ENCODE results near the gene GLT1D1.

DNA sequence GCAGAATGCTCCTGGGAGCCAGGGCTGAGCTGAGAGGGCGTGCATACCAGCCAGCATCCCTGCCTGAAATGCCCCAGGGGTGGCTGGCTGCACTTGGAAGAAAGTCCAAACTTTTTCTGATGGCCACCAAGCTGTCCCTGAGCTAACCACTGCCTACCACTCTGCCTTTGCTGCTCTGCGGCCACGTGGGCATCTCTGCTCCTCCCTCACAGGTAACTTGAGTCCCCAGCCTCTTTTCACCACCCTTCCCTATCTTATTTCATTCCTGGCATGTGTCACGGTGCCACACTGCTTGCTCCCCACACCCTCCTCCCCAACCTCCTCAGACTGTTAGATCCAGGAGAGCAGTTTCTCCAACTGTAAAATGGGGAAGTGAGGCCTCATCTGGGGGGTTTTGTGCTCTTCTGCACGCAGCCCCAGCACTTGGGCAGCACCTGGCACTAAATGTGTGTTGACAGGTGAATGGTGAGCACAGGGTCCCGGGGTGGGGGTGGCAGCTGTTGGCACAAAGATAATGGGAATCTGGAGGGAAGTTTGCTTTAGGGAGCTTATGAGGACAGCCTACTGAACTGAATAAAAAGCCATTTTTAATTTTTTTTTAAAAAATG is 113.0 kb downstream of the GLT1D1 start:
- TF ChIP-seq, protein P1, sequence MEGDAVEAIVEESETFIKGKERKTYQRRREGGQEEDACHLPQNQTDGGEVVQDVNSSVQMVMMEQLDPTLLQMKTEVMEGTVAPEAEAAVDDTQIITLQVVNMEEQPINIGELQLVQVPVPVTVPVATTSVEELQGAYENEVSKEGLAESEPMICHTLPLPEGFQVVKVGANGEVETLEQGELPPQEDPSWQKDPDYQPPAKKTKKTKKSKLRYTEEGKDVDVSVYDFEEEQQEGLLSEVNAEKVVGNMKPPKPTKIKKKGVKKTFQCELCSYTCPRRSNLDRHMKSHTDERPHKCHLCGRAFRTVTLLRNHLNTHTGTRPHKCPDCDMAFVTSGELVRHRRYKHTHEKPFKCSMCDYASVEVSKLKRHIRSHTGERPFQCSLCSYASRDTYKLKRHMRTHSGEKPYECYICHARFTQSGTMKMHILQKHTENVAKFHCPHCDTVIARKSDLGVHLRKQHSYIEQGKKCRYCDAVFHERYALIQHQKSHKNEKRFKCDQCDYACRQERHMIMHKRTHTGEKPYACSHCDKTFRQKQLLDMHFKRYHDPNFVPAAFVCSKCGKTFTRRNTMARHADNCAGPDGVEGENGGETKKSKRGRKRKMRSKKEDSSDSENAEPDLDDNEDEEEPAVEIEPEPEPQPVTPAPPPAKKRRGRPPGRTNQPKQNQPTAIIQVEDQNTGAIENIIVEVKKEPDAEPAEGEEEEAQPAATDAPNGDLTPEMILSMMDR (conservative IDR thresholded peaks at IDR 0.05; ENCODE audit: low read depth in 2 of 2) = no peak
- TF ChIP-seq POLR2AphosphoS5 (IDR thresholded peaks at IDR 0.05; ENCODE audit: low read depth) (no peak), STAT1 (IDR thresholded peaks at IDR 0.05; ENCODE audit: unreplicated experiment) (no peak), ZNF331 (CRISPR knock-in tag; IDR thresholded peaks at IDR 0.05; ENCODE audit: low read depth) (no peak), JUNB (IDR thresholded peaks at IDR 0.05; ENCODE audit: unreplicated experiment) (no peak), EZH2 (IDR thresholded peaks at IDR 0.05; ENCODE audit: low read depth, unreplicated experiment) (no peak), EZH2phosphoT487 (IDR thresholded peaks at IDR 0.05; ENCODE audit: unreplicated experiment) (no peak), NANOG (IDR thresholded peaks at IDR 0.05; ENCODE audit: borderline replicate concordance) (no peak)
- TF ChIP-seq, protein P2, sequence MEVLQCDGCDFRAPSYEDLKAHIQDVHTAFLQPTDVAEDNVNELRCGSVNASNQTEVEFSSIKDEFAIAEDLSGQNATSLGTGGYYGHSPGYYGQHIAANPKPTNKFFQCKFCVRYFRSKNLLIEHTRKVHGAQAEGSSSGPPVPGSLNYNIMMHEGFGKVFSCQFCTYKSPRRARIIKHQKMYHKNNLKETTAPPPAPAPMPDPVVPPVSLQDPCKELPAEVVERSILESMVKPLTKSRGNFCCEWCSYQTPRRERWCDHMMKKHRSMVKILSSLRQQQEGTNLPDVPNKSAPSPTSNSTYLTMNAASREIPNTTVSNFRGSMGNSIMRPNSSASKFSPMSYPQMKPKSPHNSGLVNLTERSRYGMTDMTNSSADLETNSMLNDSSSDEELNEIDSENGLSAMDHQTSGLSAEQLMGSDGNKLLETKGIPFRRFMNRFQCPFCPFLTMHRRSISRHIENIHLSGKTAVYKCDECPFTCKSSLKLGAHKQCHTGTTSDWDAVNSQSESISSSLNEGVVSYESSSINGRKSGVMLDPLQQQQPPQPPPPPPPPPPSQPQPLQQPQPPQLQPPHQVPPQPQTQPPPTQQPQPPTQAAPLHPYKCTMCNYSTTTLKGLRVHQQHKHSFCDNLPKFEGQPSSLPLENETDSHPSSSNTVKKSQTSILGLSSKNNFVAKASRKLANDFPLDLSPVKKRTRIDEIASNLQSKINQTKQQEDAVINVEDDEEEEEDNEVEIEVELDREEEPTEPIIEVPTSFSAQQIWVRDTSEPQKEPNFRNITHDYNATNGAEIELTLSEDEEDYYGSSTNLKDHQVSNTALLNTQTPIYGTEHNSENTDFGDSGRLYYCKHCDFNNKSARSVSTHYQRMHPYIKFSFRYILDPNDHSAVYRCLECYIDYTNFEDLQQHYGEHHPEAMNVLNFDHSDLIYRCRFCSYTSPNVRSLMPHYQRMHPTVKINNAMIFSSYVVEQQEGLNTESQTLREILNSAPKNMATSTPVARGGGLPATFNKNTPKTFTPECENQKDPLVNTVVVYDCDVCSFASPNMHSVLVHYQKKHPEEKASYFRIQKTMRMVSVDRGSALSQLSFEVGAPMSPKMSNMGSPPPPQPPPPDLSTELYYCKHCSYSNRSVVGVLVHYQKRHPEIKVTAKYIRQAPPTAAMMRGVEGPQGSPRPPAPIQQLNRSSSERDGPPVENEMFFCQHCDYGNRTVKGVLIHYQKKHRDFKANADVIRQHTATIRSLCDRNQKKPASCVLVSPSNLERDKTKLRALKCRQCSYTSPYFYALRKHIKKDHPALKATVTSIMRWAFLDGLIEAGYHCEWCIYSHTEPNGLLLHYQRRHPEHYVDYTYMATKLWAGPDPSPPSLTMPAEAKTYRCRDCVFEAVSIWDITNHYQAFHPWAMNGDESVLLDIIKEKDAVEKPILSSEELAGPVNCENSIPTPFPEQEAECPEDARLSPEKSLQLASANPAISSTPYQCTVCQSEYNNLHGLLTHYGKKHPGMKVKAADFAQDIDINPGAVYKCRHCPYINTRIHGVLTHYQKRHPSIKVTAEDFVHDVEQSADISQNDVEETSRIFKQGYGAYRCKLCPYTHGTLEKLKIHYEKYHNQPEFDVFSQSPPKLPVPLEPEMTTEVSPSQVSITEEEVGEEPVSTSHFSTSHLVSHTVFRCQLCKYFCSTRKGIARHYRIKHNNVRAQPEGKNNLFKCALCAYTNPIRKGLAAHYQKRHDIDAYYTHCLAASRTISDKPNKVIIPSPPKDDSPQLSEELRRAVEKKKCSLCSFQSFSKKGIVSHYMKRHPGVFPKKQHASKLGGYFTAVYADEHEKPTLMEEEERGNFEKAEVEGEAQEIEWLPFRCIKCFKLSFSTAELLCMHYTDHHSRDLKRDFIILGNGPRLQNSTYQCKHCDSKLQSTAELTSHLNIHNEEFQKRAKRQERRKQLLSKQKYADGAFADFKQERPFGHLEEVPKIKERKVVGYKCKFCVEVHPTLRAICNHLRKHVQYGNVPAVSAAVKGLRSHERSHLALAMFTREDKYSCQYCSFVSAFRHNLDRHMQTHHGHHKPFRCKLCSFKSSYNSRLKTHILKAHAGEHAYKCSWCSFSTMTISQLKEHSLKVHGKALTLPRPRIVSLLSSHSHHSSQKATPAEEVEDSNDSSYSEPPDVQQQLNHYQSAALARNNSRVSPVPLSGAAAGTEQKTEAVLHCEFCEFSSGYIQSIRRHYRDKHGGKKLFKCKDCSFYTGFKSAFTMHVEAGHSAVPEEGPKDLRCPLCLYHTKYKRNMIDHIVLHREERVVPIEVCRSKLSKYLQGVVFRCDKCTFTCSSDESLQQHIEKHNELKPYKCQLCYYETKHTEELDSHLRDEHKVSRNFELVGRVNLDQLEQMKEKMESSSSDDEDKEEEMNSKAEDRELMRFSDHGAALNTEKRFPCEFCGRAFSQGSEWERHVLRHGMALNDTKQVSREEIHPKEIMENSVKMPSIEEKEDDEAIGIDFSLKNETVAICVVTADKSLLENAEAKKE (CRISPR knock-in tag; IDR thresholded peaks at IDR 0.05) = no peak
- TF ChIP-seq, protein P3, sequence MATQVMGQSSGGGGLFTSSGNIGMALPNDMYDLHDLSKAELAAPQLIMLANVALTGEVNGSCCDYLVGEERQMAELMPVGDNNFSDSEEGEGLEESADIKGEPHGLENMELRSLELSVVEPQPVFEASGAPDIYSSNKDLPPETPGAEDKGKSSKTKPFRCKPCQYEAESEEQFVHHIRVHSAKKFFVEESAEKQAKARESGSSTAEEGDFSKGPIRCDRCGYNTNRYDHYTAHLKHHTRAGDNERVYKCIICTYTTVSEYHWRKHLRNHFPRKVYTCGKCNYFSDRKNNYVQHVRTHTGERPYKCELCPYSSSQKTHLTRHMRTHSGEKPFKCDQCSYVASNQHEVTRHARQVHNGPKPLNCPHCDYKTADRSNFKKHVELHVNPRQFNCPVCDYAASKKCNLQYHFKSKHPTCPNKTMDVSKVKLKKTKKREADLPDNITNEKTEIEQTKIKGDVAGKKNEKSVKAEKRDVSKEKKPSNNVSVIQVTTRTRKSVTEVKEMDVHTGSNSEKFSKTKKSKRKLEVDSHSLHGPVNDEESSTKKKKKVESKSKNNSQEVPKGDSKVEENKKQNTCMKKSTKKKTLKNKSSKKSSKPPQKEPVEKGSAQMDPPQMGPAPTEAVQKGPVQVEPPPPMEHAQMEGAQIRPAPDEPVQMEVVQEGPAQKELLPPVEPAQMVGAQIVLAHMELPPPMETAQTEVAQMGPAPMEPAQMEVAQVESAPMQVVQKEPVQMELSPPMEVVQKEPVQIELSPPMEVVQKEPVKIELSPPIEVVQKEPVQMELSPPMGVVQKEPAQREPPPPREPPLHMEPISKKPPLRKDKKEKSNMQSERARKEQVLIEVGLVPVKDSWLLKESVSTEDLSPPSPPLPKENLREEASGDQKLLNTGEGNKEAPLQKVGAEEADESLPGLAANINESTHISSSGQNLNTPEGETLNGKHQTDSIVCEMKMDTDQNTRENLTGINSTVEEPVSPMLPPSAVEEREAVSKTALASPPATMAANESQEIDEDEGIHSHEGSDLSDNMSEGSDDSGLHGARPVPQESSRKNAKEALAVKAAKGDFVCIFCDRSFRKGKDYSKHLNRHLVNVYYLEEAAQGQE (IDR thresholded peaks at IDR 0.05; ENCODE audit: unreplicated experiment) = no peak
- TF ChIP-seq, protein P4, sequence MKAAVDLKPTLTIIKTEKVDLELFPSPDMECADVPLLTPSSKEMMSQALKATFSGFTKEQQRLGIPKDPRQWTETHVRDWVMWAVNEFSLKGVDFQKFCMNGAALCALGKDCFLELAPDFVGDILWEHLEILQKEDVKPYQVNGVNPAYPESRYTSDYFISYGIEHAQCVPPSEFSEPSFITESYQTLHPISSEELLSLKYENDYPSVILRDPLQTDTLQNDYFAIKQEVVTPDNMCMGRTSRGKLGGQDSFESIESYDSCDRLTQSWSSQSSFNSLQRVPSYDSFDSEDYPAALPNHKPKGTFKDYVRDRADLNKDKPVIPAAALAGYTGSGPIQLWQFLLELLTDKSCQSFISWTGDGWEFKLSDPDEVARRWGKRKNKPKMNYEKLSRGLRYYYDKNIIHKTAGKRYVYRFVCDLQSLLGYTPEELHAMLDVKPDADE (IDR thresholded peaks at IDR 0.05) = no peak
